ENCODE data around the gene POR. TPM values are rescaled to one million over a fixed set of nuclear protein-coding genes. Genes with fewer than 3 reads are reported as not detected.

Gene POR
- polyA plus RNA-seq, 6 donors from 2014 or later, result 7.6 to 50.0 (median 35.4) TPM

- no peak for ATAC-seq (ENCODE audit: low read depth in 2 of 2)
Observed at GRCh38 chr7:75984130-75985008, 69.4 kb downstream of the POR start.

GRCh38 chr7:75985009-75985517 is 70.1 kb downstream of the POR start:
- Mint-ChIP-seq H3K4me3 (no peak overlapping the region), H3K27ac (no peak overlapping the region), H3K36me3 (peaks cover 0 to 11% of the 10 kb centered on the region in 2 donors), H3K9me3 (no peaks in the 10 kb centered on the region), H3K27me3 (no peaks in the 10 kb centered on the region), H3K4me1 (peaks cover 10 to 12% (median 12%) of the 10 kb centered on the region in 3 donors)
- ATAC-seq (ENCODE audit: low read depth in 2 of 2) (no peak), DNase-seq (no peak)

More at GRCh38 chr7:75984130-75985008, 69.4 kb downstream of the POR start:
- no peak for DNase-seq
- Mint-ChIP-seq H3K4me3 (no peak overlapping the region), H3K4me1 (peaks cover 3 to 6% (median 5%) of the 10 kb centered on the region in 3 donors), H3K27ac (no peak overlapping the region), H3K9me3 (no peaks in the 10 kb centered on the region), H3K27me3 (no peaks in the 10 kb centered on the region), H3K36me3 (peaks cover 0 to 11% of the 10 kb centered on the region in 2 donors)

GRCh38 chr7:75985518-75986146 is 70.7 kb downstream of the POR start:
- Mint-ChIP-seq H3K27ac (no peak overlapping the region), H3K27me3 (no peaks in the 10 kb centered on the region), H3K4me1 (peaks cover 15 to 18% (median 16%) of the 10 kb centered on the region in 3 donors), H3K4me3 (no peak overlapping the region), H3K9me3 (no peaks in the 10 kb centered on the region), H3K36me3 (peaks cover 0 to 11% of the 10 kb centered on the region in 2 donors)
- ATAC-seq (ENCODE audit: low read depth in 2 of 2) (no peak), DNase-seq (no peak)

- DNase-seq (no peak), ATAC-seq (ENCODE audit: low read depth in 2 of 2) (no peak)
- Mint-ChIP-seq H3K36me3 (peaks cover 0 to 11% of the 10 kb centered on the region in 2 donors), H3K27me3 (no peaks in the 10 kb centered on the region), H3K4me1 (peaks cover 20 to 24% (median 20%) of the 10 kb centered on the region in 3 donors), H3K9me3 (no peaks in the 10 kb centered on the region), H3K27ac (peak overlapping the region in 1 of 6 donors; percentile 64), H3K4me3 (no peak overlapping the region)
Observed at GRCh38 chr7:75986147-75986781, 71.3 kb downstream of the POR start.

GRCh38 chr7:75987026-75987804 is 72.3 kb downstream of the POR start:
- ATAC-seq (ENCODE audit: low read depth in 2 of 2) (no peak), DNase-seq (no peak)
- Mint-ChIP-seq H3K36me3 (peaks cover 0 to 11% of the 10 kb centered on the region in 2 donors), H3K27ac (peak overlapping the region in 4 of 6 donors; percentile 24 to 80 (median 66)), H3K4me1 (peaks cover 20 to 24% (median 20%) of the 10 kb centered on the region in 3 donors), H3K4me3 (no peak overlapping the region), H3K27me3 (no peaks in the 10 kb centered on the region), H3K9me3 (no peaks in the 10 kb centered on the region)

- ATAC-seq (ENCODE audit: low read depth in 2 of 2) (no peak), DNase-seq (no peak)
- no peak overlapping the region for H3K4me3 Mint-ChIP-seq
- H3K27ac Mint-ChIP-seq, result peak overlapping the region in 1 of 6 donors; percentile 64
- H3K27me3 Mint-ChIP-seq, result no peaks in the 10 kb centered on the region
- H3K36me3 Mint-ChIP-seq, result peaks cover 0 to 11% of the 10 kb centered on the region in 2 donors
- peaks cover 20 to 26% (median 20%) of the 10 kb centered on the region in 3 donors for H3K4me1 Mint-ChIP-seq
- H3K9me3 Mint-ChIP-seq, result no peaks in the 10 kb centered on the region
Observed at GRCh38 chr7:75987805-75988567, 73.0 kb downstream of the POR start.

GRCh38 chr7:75988568-75989499 is 73.9 kb downstream of the POR start:
- peak overlapping the region in 1 of 6 donors; percentile 76 for H3K27ac Mint-ChIP-seq

GRCh38 chr7:75989500-75990388 is 74.8 kb downstream of the POR start:
- no peak for DNase-seq
- peak overlapping the region in 5 of 8 donors; percentile 13 to 71 (median 50) for H3K4me3 Mint-ChIP-seq
- H3K36me3 Mint-ChIP-seq, result peaks cover 0 to 11% of the 10 kb centered on the region in 2 donors
- H3K27ac Mint-ChIP-seq, result peak overlapping the region in 5 of 6 donors; percentile 29 to 85 (median 76)
- H3K9me3 Mint-ChIP-seq, result no peaks in the 10 kb centered on the region
- H3K27me3 Mint-ChIP-seq, result no peaks in the 10 kb centered on the region
- ATAC-seq (ENCODE audit: low read depth in 2 of 2), result no peak
- H3K4me1 Mint-ChIP-seq, result peaks cover 20 to 40% (median 22%) of the 10 kb centered on the region in 3 donors

More at GRCh38 chr7:75988568-75989499, 73.9 kb downstream of the POR start:
- Mint-ChIP-seq H3K9me3 (no peaks in the 10 kb centered on the region), H3K4me3 (no peak overlapping the region), H3K36me3 (peaks cover 0 to 11% of the 10 kb centered on the region in 2 donors), H3K27me3 (no peaks in the 10 kb centered on the region), H3K4me1 (peaks cover 20 to 34% (median 22%) of the 10 kb centered on the region in 3 donors)
- ATAC-seq (ENCODE audit: low read depth in 2 of 2) (peak in 1 of 2 donors; percentile 25), DNase-seq (no peak)

GRCh38 chr7:75991531-75992082 is 76.7 kb downstream of the POR start:
- DNase-seq (no peak), ATAC-seq (ENCODE audit: low read depth in 2 of 2) (no peak)
- peak overlapping the region in 4 of 8 donors; percentile 12 to 71 (median 32) for H3K4me3 Mint-ChIP-seq
- H3K9me3 Mint-ChIP-seq, result no peaks in the 10 kb centered on the region
- no peak overlapping the region for H3K27ac Mint-ChIP-seq
- peaks cover 0 to 11% of the 10 kb centered on the region in 2 donors for H3K36me3 Mint-ChIP-seq
- H3K4me1 Mint-ChIP-seq, result peaks cover 21 to 45% (median 33%) of the 10 kb centered on the region in 3 donors
- no peaks in the 10 kb centered on the region for H3K27me3 Mint-ChIP-seq

GRCh38 chr7:75992083-75992755 is 77.3 kb downstream of the POR start:
- Mint-ChIP-seq H3K27me3 (no peaks in the 10 kb centered on the region), H3K9me3 (no peaks in the 10 kb centered on the region), H3K4me3 (peak overlapping the region in 6 of 8 donors; percentile 21 to 78 (median 72)), H3K4me1 (peaks cover 25 to 51% (median 38%) of the 10 kb centered on the region in 3 donors), H3K27ac (no peak overlapping the region), H3K36me3 (peaks cover 0 to 5% of the 10 kb centered on the region in 2 donors)
- DNase-seq (no peak), ATAC-seq (ENCODE audit: low read depth in 2 of 2) (no peak)
